Measurements from ENCODE around the gene CSTF2.

- TF ChIP-seq CEBPB (IDR thresholded peaks at IDR 0.05) (no peak), ZBTB7A (IDR thresholded peaks at IDR 0.05; ENCODE audit: low read depth) (no peak), FOXM1 (IDR thresholded peaks at IDR 0.05; ENCODE audit: borderline replicate concordance, low read depth) (no peak), TAF1 (IDR thresholded peaks at IDR 0.05; ENCODE audit: low read depth) (no peak), TCF12 (IDR thresholded peaks at IDR 0.05; ENCODE audit: low read depth) (no peak), REST (IDR thresholded peaks at IDR 0.05; ENCODE audit: low read depth) (no peak), EP300 (IDR thresholded peaks at IDR 0.05; ENCODE audit: borderline replicate concordance) (no peak), CREB1 (IDR thresholded peaks at IDR 0.05; ENCODE audit: low read depth) (no peak), USF1 (IDR thresholded peaks at IDR 0.05) (no peak), MAX (IDR thresholded peaks at IDR 0.05) (no peak), NFIC (IDR thresholded peaks at IDR 0.05) (no peak), YY1 (IDR thresholded peaks at IDR 0.05; ENCODE audit: low read depth) (no peak), EGR1 (IDR thresholded peaks at IDR 0.05) (no peak)
Observed at GRCh38 chrX:100831219-100831946, 11.2 kb downstream of the CSTF2 start.

All from Ishikawa (cell line).